ENCODE data around the gene HARS1. TPM values are rescaled to one million over a fixed set of nuclear protein-coding genes. Genes with fewer than 3 reads are reported as not detected.
"Not testable (repeated sequence)": the region's sequence is repeated elsewhere in the genome, so short reads cannot be mapped to it uniquely, and the experiment has no call there.

HARS1 gene
- total and polyA plus RNA-seq, 8 donors = 36.2 to 82.8 (median 72.9) TPM

DNA sequence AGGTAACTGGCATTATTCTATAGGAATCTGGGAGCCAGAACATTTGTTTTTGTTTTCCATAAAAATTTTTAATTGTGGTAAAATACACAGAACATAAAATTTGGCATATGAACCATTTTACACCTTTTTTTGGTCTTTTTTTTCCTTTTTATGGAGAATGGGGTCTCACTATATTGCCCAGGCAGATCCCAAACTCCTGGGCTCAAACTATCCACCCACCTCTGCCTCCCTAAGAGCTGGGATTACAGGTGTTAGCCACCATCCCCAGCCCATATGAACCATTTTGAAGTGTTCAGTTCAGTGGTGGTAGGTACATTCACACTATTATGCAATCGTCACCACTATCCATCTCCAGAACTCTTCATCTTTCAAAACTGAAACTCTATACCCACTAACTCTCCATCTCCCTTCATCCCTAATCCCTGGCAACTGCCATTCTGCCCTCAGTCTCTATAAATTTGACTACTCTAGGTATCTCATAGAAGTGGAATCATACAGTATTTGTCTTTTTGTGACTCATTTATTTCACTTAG, 22.5 kb upstream of the HARS1 start:
- H3K36me3 ChIP-seq = no peaks in the 10 kb centered on the region
- no peaks in the 10 kb centered on the region for H3K9me3 ChIP-seq
- no peak overlapping the region for H3K4me3 ChIP-seq
- no peaks in the 10 kb centered on the region for H3K27me3 ChIP-seq
- ATAC-seq = no peak
- H3K27ac ChIP-seq = no peak overlapping the region
- TF ChIP-seq, protein P1, sequence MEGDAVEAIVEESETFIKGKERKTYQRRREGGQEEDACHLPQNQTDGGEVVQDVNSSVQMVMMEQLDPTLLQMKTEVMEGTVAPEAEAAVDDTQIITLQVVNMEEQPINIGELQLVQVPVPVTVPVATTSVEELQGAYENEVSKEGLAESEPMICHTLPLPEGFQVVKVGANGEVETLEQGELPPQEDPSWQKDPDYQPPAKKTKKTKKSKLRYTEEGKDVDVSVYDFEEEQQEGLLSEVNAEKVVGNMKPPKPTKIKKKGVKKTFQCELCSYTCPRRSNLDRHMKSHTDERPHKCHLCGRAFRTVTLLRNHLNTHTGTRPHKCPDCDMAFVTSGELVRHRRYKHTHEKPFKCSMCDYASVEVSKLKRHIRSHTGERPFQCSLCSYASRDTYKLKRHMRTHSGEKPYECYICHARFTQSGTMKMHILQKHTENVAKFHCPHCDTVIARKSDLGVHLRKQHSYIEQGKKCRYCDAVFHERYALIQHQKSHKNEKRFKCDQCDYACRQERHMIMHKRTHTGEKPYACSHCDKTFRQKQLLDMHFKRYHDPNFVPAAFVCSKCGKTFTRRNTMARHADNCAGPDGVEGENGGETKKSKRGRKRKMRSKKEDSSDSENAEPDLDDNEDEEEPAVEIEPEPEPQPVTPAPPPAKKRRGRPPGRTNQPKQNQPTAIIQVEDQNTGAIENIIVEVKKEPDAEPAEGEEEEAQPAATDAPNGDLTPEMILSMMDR (IDR thresholded peaks at IDR 0.05) = no peak
- intact Hi-C loops (cut with DNase I) = no loop called here
- DNase-seq = no peak
- H3K4me1 ChIP-seq = peaks cover 0 to 10% of the 10 kb centered on the region in 2 donors

DNA sequence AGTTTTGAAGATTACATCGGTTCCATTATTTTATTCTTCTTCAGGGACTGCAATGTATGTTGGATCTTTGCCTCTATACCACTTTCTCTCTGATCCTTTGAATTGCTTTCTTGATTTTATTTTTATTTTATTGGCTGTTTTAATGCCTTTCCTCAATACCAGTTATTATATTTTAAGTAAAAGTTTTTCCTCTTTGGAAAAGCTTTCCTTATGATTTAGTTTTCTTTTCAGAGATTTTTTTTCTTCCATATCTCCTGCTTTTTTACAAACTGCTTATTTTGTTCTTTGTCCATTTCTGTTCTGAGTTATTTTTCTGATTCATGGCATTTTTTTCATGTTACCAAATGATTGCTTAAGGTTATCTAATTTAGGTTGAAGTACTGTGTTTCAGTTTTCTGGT, 20.6 kb upstream of the HARS1 start:
- no peak for ATAC-seq
- peak overlapping the region in 1 of 2 donors; percentile 67 for H3K4me3 ChIP-seq

DNA sequence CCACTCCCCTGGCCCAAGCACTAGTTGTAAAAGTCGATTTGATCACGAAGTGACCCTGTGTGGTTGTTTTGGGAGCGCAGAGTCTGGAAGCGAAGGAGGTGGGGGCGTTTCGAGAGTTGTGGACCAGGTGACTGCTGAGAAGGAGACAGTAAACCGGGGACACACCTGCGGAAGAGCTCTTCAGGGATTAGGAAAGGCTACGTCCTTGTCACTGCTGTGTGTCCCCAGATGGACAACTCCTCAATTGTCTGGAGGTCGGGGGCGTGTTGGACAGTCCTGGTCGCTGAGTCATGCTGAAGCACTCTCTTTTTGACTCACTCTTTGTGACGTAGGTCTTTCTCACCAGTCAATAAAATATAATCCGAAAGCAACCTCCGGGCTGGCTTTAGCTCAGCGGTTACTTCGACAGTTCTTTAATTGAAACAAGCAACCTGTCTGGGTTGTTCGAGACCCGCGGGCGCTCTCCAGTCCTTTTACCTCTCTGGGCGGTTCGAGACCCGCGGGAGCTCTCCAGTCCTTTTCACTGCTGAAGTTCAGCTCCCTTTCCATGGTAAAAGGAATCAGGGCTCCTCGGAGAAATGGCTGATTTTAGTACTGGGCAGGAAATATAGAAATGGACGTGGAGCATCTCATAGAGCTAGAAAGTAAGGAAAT, 19.9 kb upstream of the HARS1 start:
- Histone ChIP-seq H3K27me3 (no peaks in the 10 kb centered on the region), H3K9me3 (no peaks in the 10 kb centered on the region), H3K4me1 (peaks cover 0 to 10% of the 10 kb centered on the region in 2 donors), H3K36me3 (peaks cover 0 to 17% of the 10 kb centered on the region in 2 donors), H3K27ac (peak overlapping the region; percentile 90 to 93), H3K4me3 (peak overlapping the region; percentile 47 to 67)
- intact Hi-C loops (cut with DNase I) = no loop called here
- ATAC-seq (peak; percentile 93), DNase-seq (peak; percentile 83 to 91 (median 90))
- TF ChIP-seq, protein P1 (IDR thresholded peaks at IDR 0.05) = no peak

More for the DNA sequence above, 20.6 kb upstream of the HARS1 start:
- H3K27me3 ChIP-seq = no peaks in the 10 kb centered on the region
- intact Hi-C loops (cut with DNase I) = no loop called here
- H3K36me3 ChIP-seq = peaks cover 0 to 10% of the 10 kb centered on the region in 2 donors
- peaks cover 0 to 10% of the 10 kb centered on the region in 2 donors for H3K4me1 ChIP-seq
- peak overlapping the region; percentile 90 to 93 for H3K27ac ChIP-seq
- no peak for DNase-seq
- H3K9me3 ChIP-seq = no peaks in the 10 kb centered on the region
- TF ChIP-seq, protein P1 (IDR thresholded peaks at IDR 0.05) = no peak

DNA sequence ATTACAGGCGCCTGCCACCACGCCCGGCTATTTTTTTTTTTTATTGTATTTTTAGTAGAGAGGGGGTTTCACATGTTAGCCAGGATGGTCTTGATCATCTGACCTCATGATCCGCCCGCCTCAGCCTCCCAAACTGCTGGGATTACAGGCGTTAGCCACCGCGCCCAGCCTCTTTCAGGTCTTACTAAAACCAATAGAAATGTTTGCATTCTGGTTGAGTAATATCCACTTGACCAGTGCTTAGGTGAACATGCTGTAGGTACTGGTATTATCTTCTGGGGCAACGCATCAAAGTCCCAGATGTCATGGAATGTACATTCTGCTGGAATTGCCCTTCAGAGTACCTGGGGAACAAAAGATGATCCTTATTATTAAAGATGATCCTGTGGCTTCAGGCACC, 17.6 kb upstream of the HARS1 start:
- H3K9me3 ChIP-seq; ATAC-seq; intact Hi-C loops (cut with DNase I); H3K27ac ChIP-seq; H3K4me3 ChIP-seq; H3K27me3 ChIP-seq; DNase-seq: not testable (repeated sequence)
- peaks cover 0 to 10% of the 10 kb centered on the region in 2 donors for H3K4me1 ChIP-seq
- peaks cover 0 to 40% of the 10 kb centered on the region in 2 donors for H3K36me3 ChIP-seq

DNA sequence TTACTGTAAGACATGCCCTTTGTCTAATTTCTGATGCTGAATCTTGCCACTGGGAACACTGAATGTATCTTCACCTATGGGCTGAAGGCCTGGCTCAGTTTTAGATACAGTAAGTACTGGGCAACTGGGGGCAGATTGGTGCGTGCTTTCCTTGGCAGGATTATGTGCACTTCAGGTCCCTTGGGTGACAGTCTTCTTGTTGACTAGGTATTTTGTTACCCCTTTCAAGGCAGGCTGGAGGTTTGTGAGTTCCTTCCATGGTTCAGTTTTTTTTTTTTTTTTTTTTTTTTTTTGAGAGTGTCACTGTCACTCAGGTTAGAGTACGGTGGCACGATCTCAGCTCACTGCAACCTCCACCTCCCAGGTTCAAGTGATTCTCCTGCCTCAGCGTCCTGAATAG, 16.6 kb upstream of the HARS1 start:
- Histone ChIP-seq H3K9me3 (no peaks in the 10 kb centered on the region), H3K36me3 (peaks cover 0 to 49% of the 10 kb centered on the region in 2 donors), H3K4me1 (peaks cover 0 to 10% of the 10 kb centered on the region in 2 donors), H3K27me3 (no peaks in the 10 kb centered on the region), H3K4me3 (no peak overlapping the region), H3K27ac (no peak overlapping the region)
- intact Hi-C loops (cut with DNase I) = no loop called here
- TF ChIP-seq, protein P1 (IDR thresholded peaks at IDR 0.05) = no peak
- no peak for DNase-seq
- no peak for ATAC-seq

Data from left lung (tissue), 10 donors.